Upper lobe of left lung (tissue), 4 donors: ENCODE data around the gene TPD52L1.

ENCODE experiments used
- CTCF ChIP-seq, 6 experiments: fragments of 450-650 bp in 4 of 6; fragments of 200-600 bp in 2 of 6; sonication (generic) in 2 of 6; IDR thresholded peaks; one replicate each; pipeline ENCODE4 v1.5.1; 2016 to 2019; ENCODE audit warnings: antibody characterized with exemption in 6 of 6
- EP300 ChIP-seq, 4 donors: sonication (generic); formaldehyde crosslinking; IDR thresholded peaks; one replicate each; pipeline ENCODE4 v1.5.1; 2017; ENCODE audit warnings: antibody characterized with exemption in 4 of 4, control low read depth in 2 of 4
- POLR2A ChIP-seq, 4 donors: fragments of 450-650 bp; IDR thresholded peaks; one replicate each; pipeline ENCODE4 v1.5.1; 2016 to 2017; ENCODE audit warnings: antibody characterized with exemption in 4 of 4, mild to moderate bottlenecking in 2 of 4
- POLR2AphosphoS5 ChIP-seq, 2 donors: sonication (generic); formaldehyde crosslinking; IDR thresholded peaks; one replicate each; pipeline ENCODE4 v1.5.1; 2017; ENCODE audit warnings: antibody characterized with exemption in 2 of 2

- TF ChIP-seq POLR2AphosphoS5 (IDR thresholded peaks at IDR 0.05) (no peak), CTCF (IDR thresholded peaks at IDR 0.05) (no peak), POLR2A (IDR thresholded peaks at IDR 0.05) (no peak), EP300 (IDR thresholded peaks at IDR 0.05) (no peak)
Measured at GRCh38 chr6:125196613-125197012, 43.0 kb downstream of the TPD52L1 start.
